ENCODE data around the gene MCM7.

MCM7 gene

DNA sequence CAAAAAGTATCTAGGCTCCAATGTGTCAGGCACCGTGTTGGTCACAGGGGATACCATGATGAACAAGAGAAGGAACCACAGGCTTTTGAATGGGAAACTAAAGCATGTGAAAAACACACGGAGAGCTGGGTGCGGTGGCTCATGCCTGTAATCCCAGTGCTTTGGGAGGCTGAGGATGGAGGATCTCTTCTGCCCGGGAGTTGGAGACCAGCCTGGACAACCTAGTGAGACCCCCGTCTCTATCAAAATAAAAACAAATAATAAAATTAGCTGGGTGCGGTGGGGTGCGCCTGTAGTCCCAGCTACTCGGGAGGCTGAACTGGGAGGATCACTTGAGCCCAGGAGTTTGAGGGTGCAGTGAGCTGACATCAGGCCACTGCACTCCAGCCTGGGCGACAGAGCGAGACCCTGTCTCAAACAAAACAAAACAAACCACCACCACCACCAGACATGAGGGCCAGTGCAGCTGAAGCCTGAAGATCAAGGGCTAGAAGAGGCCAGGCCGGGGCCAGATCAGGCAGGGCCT, 13.0 kb downstream of the MCM7 start:
- peak overlapping the region; percentile 71 for H3K4me2 ChIP-seq (ENCODE audit: low read depth, low read length, poor library complexity, severe bottlenecking)
- no peaks in the 10 kb centered on the region for H3K9me2 ChIP-seq (replicated peaks; ENCODE audit: insufficient read depth, low read length)
- no peaks in the 10 kb centered on the region; the same call in 1 of the 2 replicates for H3K27me3 ChIP-seq (ENCODE audit: low read length)
- H3K9me3 ChIP-seq (ENCODE audit: insufficient read depth, low read length): no peaks in the 10 kb centered on the region
- peaks cover 43% of the 10 kb centered on the region for H3F3A ChIP-seq (ENCODE audit: insufficient read depth)
- H4K20me1 ChIP-seq (ENCODE audit: low read depth, low read length): no peaks in the 10 kb centered on the region
- TF ChIP-seq, protein P1, sequence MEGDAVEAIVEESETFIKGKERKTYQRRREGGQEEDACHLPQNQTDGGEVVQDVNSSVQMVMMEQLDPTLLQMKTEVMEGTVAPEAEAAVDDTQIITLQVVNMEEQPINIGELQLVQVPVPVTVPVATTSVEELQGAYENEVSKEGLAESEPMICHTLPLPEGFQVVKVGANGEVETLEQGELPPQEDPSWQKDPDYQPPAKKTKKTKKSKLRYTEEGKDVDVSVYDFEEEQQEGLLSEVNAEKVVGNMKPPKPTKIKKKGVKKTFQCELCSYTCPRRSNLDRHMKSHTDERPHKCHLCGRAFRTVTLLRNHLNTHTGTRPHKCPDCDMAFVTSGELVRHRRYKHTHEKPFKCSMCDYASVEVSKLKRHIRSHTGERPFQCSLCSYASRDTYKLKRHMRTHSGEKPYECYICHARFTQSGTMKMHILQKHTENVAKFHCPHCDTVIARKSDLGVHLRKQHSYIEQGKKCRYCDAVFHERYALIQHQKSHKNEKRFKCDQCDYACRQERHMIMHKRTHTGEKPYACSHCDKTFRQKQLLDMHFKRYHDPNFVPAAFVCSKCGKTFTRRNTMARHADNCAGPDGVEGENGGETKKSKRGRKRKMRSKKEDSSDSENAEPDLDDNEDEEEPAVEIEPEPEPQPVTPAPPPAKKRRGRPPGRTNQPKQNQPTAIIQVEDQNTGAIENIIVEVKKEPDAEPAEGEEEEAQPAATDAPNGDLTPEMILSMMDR (IDR thresholded peaks at IDR 0.05; ENCODE audit: insufficient read depth, low read length, poor library complexity, severe bottlenecking): no peak
- no peak for TF ChIP-seq EZH2phosphoT487 (conservative IDR thresholded peaks at IDR 0.05; ENCODE audit: low read length)
- peaks cover 18% of the 10 kb centered on the region; the same call in 1 of the 2 replicates for H3K36me3 ChIP-seq (ENCODE audit: low read length)
- peaks cover 8% of the 10 kb centered on the region; the same call in 1 of the 2 replicates for H3K79me2 ChIP-seq (ENCODE audit: insufficient read depth, low read length)
- H3K4me3 ChIP-seq (ENCODE audit: insufficient read depth, low read length, poor library complexity, severe bottlenecking): peak overlapping the region; percentile 87
- H2AFZ ChIP-seq (ENCODE audit: low read depth, low read length, severe bottlenecking): peak overlapping the region; percentile 78
- H3K9ac ChIP-seq (ENCODE audit: low read length): peak overlapping the region; percentile 93
- H3K27ac ChIP-seq (ENCODE audit: low read depth, low read length): peak overlapping the region; percentile 76

DNA sequence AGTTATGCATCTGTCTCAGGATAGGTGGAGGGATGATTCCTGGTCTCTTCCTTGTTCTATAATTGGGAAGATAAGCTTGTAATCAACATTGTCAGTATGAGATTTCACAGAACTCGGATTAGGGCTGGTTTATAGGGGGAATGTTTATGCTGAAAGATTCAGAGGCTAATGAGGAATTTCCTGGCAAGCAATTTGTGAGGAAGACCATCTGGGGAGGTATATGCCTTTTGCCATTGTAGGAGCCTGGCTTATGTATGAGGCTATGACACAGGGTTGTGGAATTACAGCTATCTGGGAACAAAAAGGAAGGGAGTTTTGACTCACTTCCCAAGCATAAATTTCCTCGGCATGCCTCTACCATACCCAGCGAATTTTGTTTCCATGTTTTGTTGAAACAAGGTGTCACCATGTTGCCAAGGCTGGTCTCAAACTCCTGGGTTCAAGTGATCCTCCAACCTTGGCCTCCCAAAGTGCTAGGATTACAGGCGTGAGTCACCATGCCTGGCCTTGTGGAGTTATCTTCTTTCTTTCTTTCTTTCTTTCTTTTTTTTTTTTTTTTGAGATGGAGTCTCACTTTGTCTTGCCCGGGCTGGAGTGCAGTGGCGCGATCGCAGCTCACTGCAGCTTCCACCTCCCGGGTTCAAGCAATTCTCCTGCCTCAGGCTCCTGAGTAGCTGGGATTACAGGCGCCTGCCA, 14.0 kb downstream of the MCM7 start:
- no peaks in the 10 kb centered on the region for H3K9me3 ChIP-seq (ENCODE audit: insufficient read depth, low read length)
- no peak overlapping the region for H2AFZ ChIP-seq (ENCODE audit: low read depth, low read length, severe bottlenecking)
- peaks cover 10% of the 10 kb centered on the region; the same call in 1 of the 2 replicates for H3K36me3 ChIP-seq (ENCODE audit: low read length)
- H3K4me2 ChIP-seq (ENCODE audit: low read depth, low read length, poor library complexity, severe bottlenecking): no peak overlapping the region
- H3K9ac ChIP-seq (ENCODE audit: low read length): no peak overlapping the region
- peaks cover 40% of the 10 kb centered on the region for H3F3A ChIP-seq (ENCODE audit: insufficient read depth)
- H3K4me3 ChIP-seq (ENCODE audit: insufficient read depth, low read length, poor library complexity, severe bottlenecking): no peak overlapping the region
- H3K27me3 ChIP-seq (ENCODE audit: low read length): no peaks in the 10 kb centered on the region; the same call in 1 of the 2 replicates
- peaks cover 8% of the 10 kb centered on the region; the same call in 1 of the 2 replicates for H3K79me2 ChIP-seq (ENCODE audit: insufficient read depth, low read length)
- TF ChIP-seq EZH2phosphoT487 (conservative IDR thresholded peaks at IDR 0.05; ENCODE audit: low read length): no peak
- TF ChIP-seq, protein P1 (IDR thresholded peaks at IDR 0.05; ENCODE audit: insufficient read depth, low read length, poor library complexity, severe bottlenecking): no peak
- H3K27ac ChIP-seq (ENCODE audit: low read depth, low read length): no peak overlapping the region
- no peaks in the 10 kb centered on the region for H4K20me1 ChIP-seq (ENCODE audit: low read depth, low read length)
- H3K9me2 ChIP-seq (replicated peaks; ENCODE audit: insufficient read depth, low read length): no peaks in the 10 kb centered on the region

DNA sequence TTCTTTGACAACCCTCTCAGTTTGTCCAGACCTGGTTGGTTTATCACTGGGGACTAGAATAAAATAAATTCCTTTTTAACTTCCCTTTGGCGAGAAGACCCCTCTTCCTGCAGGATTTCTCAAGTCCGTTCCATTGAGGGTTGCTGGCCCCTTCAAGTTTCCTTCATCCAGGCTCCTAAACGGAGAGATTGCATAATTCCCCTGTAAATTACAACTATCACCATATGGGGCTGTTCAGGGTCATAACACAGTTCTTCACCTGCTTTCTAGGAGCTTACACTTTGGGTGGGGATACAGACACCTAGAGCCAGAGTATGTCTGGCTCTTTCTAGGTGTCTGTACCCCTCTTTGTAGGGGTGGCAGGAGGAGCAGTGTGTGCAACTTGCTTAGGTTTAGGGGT, 15.7 kb downstream of the MCM7 start:
- Histone ChIP-seq H3K4me3 (ENCODE audit: insufficient read depth, low read length, poor library complexity, severe bottlenecking) (no peak overlapping the region), H3F3A (ENCODE audit: insufficient read depth) (peaks cover 28% of the 10 kb centered on the region), H3K9me3 (ENCODE audit: insufficient read depth, low read length) (no peaks in the 10 kb centered on the region), H3K9ac (ENCODE audit: low read length) (no peak overlapping the region), H3K4me2 (ENCODE audit: low read depth, low read length, poor library complexity, severe bottlenecking) (no peak overlapping the region), H3K36me3 (ENCODE audit: low read length) (no peaks in the 10 kb centered on the region), H3K27ac (ENCODE audit: low read depth, low read length) (no peak overlapping the region), H2AFZ (ENCODE audit: low read depth, low read length, severe bottlenecking) (no peak overlapping the region), H3K27me3 (ENCODE audit: low read length) (no peaks in the 10 kb centered on the region; the same call in 1 of the 2 replicates), H3K79me2 (ENCODE audit: insufficient read depth, low read length) (peaks cover 18% of the 10 kb centered on the region), H3K9me2 (replicated peaks; ENCODE audit: insufficient read depth, low read length) (no peaks in the 10 kb centered on the region), H4K20me1 (ENCODE audit: low read depth, low read length) (no peaks in the 10 kb centered on the region)
- TF ChIP-seq, protein P1 (IDR thresholded peaks at IDR 0.05; ENCODE audit: insufficient read depth, low read length, poor library complexity, severe bottlenecking): no peak
- TF ChIP-seq EZH2phosphoT487 (conservative IDR thresholded peaks at IDR 0.05; ENCODE audit: low read length): no peak

Data from SU-DHL-6 (cell line).